ENCODE results near the gene PAX5. TPM values are rescaled to one million over a fixed set of nuclear protein-coding genes. Genes with fewer than 3 reads are reported as not detected.

The PAX5 gene
- total and polyA plus RNA-seq, 2 donors (not counting 1 experiment from before 2014, with no cell fraction given), result 196 to 275 TPM

DNA sequence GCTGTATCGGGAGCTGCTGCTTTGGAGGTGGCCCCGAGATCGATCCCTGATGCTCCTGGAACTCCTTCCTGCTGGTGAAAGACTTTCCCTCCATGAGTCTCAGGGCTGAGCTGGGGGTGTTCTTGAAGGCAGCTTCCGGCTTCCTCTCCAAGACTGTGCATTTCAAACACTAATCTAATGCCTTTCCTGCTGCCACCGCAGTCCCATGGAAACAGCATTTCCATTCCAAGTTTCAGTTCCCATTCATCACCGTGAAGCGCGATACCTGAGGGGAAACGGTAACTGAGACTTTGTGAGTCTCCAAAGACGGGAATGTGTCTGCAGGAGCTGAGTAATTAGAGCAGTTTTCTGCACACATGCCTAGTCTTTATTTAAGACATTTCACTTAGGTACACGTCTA lies 230.1 kb downstream of the PAX5 start:
- H3K79me2 ChIP-seq (ENCODE audit: control insufficient read depth, insufficient read depth, low read length), result no peaks in the 10 kb centered on the region
- no peaks in the 10 kb centered on the region for H3K9me3 ChIP-seq (ENCODE audit: control extremely low read depth in 1 of 3, control insufficient read depth in 2 of 3, insufficient read depth in 1 of 3, low read length in 2 of 3)
- no peak overlapping the region for H3K27ac Mint-ChIP-seq
- ChIA-PET POLR2A (no interaction called here), CTCF (interaction anchor here (0.7 kb wide), 1 partner anchor 15 kb away, joined by 3 read pairs; no protein-coding TSS in a partner anchor)
- no peak overlapping the region for H3K27ac ChIP-seq (ENCODE audit: low read length in 2 of 2)
- H3K9ac ChIP-seq (ENCODE audit: low read length), result no peak overlapping the region
- H3K9me3 Mint-ChIP-seq (ENCODE audit: insufficient read depth), result no peaks in the 10 kb centered on the region
- H2AFZ ChIP-seq (ENCODE audit: insufficient read depth, low read depth, low read length, poor library complexity, severe bottlenecking), result no peak overlapping the region
- no peaks in the 10 kb centered on the region for H3K36me3 ChIP-seq (replicated peaks in 1 of 2; ENCODE audit: control extremely low read depth in 1 of 2, control insufficient read depth in 1 of 2, extremely low read depth in 1 of 2, insufficient read depth in 2 of 2, low read length in 1 of 2)
- WGBS (ENCODE audit: insufficient coverage), result 53% methylated on average over 4 of the region's 11 CpGs
- H3K27me3 ChIP-seq (replicated peaks in 1 of 4; ENCODE audit: control extremely low read depth in 1 of 4, control insufficient read depth in 3 of 4, insufficient read depth in 4 of 4, low read length in 3 of 4), result peaks cover 0 to 7% (median 0%) of the 10 kb centered on the region in 4 experiments
- peaks cover 3 to 9% of the 10 kb centered on the region in 2 donors for H3K4me1 ChIP-seq (ENCODE audit: control insufficient read depth in 2 of 2, insufficient read depth in 2 of 2, low read length in 2 of 2)
- no peak overlapping the region for H3K4me3 Mint-ChIP-seq
- H3K4me1 Mint-ChIP-seq, result peaks cover 4% of the 10 kb centered on the region
- intact Hi-C loops (cut with micrococcal nuclease), result no loop called here
- H3K27me3 Mint-ChIP-seq, result peaks cover 25% of the 10 kb centered on the region
- TF ChIP-seq EZH2 (IDR thresholded peaks at IDR 0.05; ENCODE audit: borderline replicate concordance, insufficient read depth, low read depth, low read length, poor library complexity, severe bottlenecking) (no peak), CTCF (IDR thresholded peaks at IDR 0.05) (no peak)
- no peaks in the 10 kb centered on the region for H4K20me1 ChIP-seq (ENCODE audit: control insufficient read depth, insufficient read depth, low read length, poor library complexity, severe bottlenecking)
- DNase-seq (no peak), ATAC-seq (ENCODE audit: low read depth) (no peak)
- H3K4me3 ChIP-seq (ENCODE audit: control extremely low read depth in 1 of 5, extremely low read depth in 1 of 5, insufficient read depth in 1 of 5, low read depth in 2 of 5, low read length in 4 of 5), result no peak overlapping the region
- no peak overlapping the region for H3K4me2 ChIP-seq (replicated peaks; ENCODE audit: low read depth, low read length, poor library complexity, severe bottlenecking)

DNA sequence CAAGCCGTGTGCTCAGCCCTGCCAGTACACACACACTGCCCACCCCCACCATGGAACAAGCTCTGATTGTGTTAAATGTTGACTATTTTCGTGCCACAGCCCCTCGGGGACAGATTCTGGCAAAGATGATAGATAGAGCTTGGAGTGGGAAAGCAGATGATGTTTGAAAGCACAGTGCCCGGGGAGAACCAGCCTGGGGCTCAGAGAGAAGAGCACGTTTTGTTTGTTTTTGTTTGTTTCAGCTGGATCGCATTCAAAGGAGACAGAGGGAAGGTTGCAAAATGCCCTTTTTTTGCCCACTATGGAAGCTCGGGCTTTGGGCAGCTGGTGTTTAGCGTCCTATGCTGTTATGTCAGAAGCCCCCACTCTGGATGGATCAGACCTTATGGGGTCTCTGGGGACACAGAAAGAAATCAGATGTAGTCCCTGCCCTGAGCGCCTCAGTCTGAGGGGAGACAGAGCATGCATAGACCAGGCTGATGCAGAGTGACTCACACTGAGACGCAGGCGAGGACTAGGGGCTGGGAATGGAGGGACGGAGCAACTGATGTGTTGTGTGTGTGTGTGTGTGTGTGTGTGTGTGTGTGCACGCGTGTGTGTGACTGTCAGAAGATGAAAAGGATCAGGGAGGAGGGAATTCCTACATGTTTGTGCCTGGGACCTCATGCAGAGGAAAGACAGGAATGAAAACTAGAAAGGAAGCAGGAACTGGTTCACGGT lies 231.7 kb downstream of the PAX5 start:
- Histone ChIP-seq H3K79me2 (ENCODE audit: control insufficient read depth, insufficient read depth, low read length) (no peaks in the 10 kb centered on the region), H3K4me3 (ENCODE audit: control extremely low read depth in 1 of 5, extremely low read depth in 1 of 5, insufficient read depth in 1 of 5, low read depth in 2 of 5, low read length in 4 of 5) (no peak overlapping the region), H4K20me1 (ENCODE audit: control insufficient read depth, insufficient read depth, low read length, poor library complexity, severe bottlenecking) (no peaks in the 10 kb centered on the region), H3K9ac (ENCODE audit: low read length) (no peak overlapping the region), H3K27me3 (replicated peaks in 1 of 4; ENCODE audit: control extremely low read depth in 1 of 4, control insufficient read depth in 3 of 4, insufficient read depth in 4 of 4, low read length in 3 of 4) (peaks cover 0 to 7% (median 0%) of the 10 kb centered on the region in 4 experiments), H3K4me1 (ENCODE audit: control insufficient read depth in 2 of 2, insufficient read depth in 2 of 2, low read length in 2 of 2) (no peaks in the 10 kb centered on the region), H3K4me2 (replicated peaks; ENCODE audit: low read depth, low read length, poor library complexity, severe bottlenecking) (no peak overlapping the region), H3K27ac (ENCODE audit: low read length in 2 of 2) (no peak overlapping the region), H2AFZ (ENCODE audit: insufficient read depth, low read depth, low read length, poor library complexity, severe bottlenecking) (no peak overlapping the region), H3K36me3 (replicated peaks in 1 of 2; ENCODE audit: control extremely low read depth in 1 of 2, control insufficient read depth in 1 of 2, extremely low read depth in 1 of 2, insufficient read depth in 2 of 2, low read length in 1 of 2) (no peaks in the 10 kb centered on the region), H3K9me3 (ENCODE audit: control extremely low read depth in 1 of 3, control insufficient read depth in 2 of 3, insufficient read depth in 1 of 3, low read length in 2 of 3) (no peaks in the 10 kb centered on the region)
- peaks cover 1% of the 10 kb centered on the region for H3K4me1 Mint-ChIP-seq
- DNase-seq, result no peak
- H3K4me3 Mint-ChIP-seq, result no peak overlapping the region
- 87% methylated on average over 12 of the region's 15 CpGs for WGBS (ENCODE audit: insufficient coverage)
- intact Hi-C loops (cut with micrococcal nuclease), result no loop called here
- TF ChIP-seq EZH2 (IDR thresholded peaks at IDR 0.05; ENCODE audit: borderline replicate concordance, insufficient read depth, low read depth, low read length, poor library complexity, severe bottlenecking) (no peak), CTCF (IDR thresholded peaks at IDR 0.05) (no peak)
- no peak overlapping the region for H3K27ac Mint-ChIP-seq
- ATAC-seq (ENCODE audit: low read depth), result no peak
- H3K27me3 Mint-ChIP-seq, result peaks cover 25% of the 10 kb centered on the region
- POLR2A ChIA-PET, result no interaction called here
- H3K9me3 Mint-ChIP-seq (ENCODE audit: insufficient read depth), result no peaks in the 10 kb centered on the region
- CTCF ChIA-PET, result no interaction called here

All from B cell (primary cell).